Measurements from ENCODE around the gene SPDYE18.
"Not testable (repeated sequence)": the region's sequence is repeated elsewhere in the genome, so short reads cannot be mapped to it uniquely, and the experiment has no call there.

The SPDYE18 gene

DNA sequence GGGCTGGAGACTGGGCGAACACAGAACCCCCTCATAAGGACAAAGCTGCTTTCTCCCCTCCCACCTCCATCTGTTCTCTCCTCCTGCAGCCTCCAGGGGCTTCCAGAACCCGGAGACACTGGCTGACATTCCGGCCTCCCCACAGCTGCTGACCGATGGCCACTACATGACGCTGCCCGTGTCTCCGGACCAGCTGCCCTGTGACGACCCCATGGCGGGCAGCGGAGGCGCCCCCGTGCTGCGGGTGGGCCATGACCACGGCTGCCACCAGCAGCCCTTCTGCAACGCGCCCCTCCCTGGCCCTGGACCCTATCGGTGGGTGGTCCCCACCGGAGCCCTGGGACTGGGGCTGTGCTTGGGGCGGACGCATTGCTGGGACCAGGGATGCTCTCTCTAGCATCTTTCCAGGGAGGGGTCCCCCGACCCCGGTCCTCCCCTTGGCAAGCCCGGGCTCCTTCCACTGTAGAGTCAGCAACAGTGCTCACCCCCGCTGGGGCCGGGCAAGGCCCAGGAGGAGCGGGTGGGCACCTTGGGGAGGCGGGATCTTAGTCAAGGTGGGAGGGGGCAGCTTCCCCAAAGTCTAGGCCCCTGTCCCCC, 56.8 kb downstream of the SPDYE18 start:
- not testable (repeated sequence) for DNase-seq (ENCODE audit: low spot score)

GRCh38 chr7:77004151-77004550, 58.2 kb downstream of the SPDYE18 start:
- not testable (repeated sequence) for DNase-seq (ENCODE audit: low spot score)

DNA sequence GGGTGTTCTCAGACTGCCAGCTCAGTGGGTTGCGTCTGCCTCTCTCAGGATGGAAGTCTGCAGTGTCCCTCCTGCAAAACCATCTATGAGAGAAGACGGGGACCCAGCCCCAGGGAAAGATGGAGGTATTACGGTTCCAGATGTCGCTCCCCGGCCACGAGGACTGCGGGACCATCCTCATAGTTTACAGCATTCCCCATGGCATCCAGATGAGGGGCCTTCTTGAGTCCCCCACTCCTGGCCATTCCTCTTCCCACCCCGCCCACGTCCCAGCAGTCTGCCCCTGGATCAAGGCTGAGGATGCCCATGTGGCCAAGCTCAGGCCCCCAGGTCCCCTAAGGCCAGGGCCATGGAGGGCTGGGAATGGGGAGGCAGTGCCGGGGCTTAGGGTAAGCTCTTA, 59.1 kb downstream of the SPDYE18 start:
- DNase-seq (ENCODE audit: low spot score), result not testable (repeated sequence)

- DNase-seq (ENCODE audit: low spot score), result not testable (repeated sequence)
Observed at GRCh38 chr7:77002678-77003233, 59.6 kb downstream of the SPDYE18 start.

GRCh38 chr7:77002104-77002503, 60.3 kb downstream of the SPDYE18 start:
- not testable (repeated sequence) for DNase-seq (ENCODE audit: low spot score)
